A549 (cell line): ENCODE results near the gene CTBP1. TPM values are rescaled to one million over a fixed set of nuclear protein-coding genes. Genes with fewer than 3 reads are reported as not detected.

Experiments used
- ATAC-seq, 2 experiments: fragments of 200-7000 bp in 1 of 2; fragments of >200 bp in 1 of 2; cut with Nextera tagmentation in 1 of 2; cut with Tn5 transposase in 1 of 2; 3 replicates each; pipeline versions ENCODE4 v1.8.0 to v1.9.1; 2018 to 2020; ENCODE audit warnings: mild to moderate bottlenecking in 1 of 2, moderate library complexity in 1 of 2
- CTCF ChIA-PET: fragments of 300-600 bp; sonication (Branson Sonifier 250); formaldehyde crosslinking; extraction: SDS; loops from one replicate; lab custom pipeline; 2021; ENCODE audit warnings: antibody characterized with exemption, inconsistent platforms; lab: Yijun Ruan, JAX
- POLR2A ChIA-PET: fragments of 350-600 bp; formaldehyde crosslinking; extraction: SDS; loops from one replicate; lab custom pipeline; 2021; ENCODE audit warnings: antibody characterized with exemption, inconsistent platforms; lab: Yijun Ruan, JAX
- DNase-seq, 2 experiments: peaks; one replicate each; pipeline versions ENCODE4 v3.0.0 to v3.0.0-alpha.2; 2011 to 2016; ENCODE audit warnings: low read depth in 1 of 2, low spot score in 1 of 2
- FAIRE-seq: peaks from 2 replicates; lab custom pipeline; 2011; peaks lifted over from hg19 to GRCh38; lab: Jason Lieb, UNC
- H3K27ac ChIP-seq, 2 experiments: fragments of >200 bp; sonication (Bioruptor Twin); formaldehyde crosslinking; 3 replicates each; pipeline ENCODE4 v1.5.1; 2016 to 2017
- H3K4me1 ChIP-seq: fragments of >200 bp; sonication (Bioruptor Twin); formaldehyde crosslinking; 3 replicates; pipeline ENCODE4 v1.6.1; 2016
- H3K4me2 ChIP-seq: fragments of >200 bp; sonication (Bioruptor Twin); formaldehyde crosslinking; 3 replicates; pipeline ENCODE4 v1.6.1; 2016
- H3K4me3 ChIP-seq: fragments of >200 bp; sonication (Bioruptor Twin); formaldehyde crosslinking; 3 replicates; pipeline ENCODE4 v1.5.1; 2016
- H3K9me3 ChIP-seq: fragments of >200 bp; sonication (Bioruptor Twin); formaldehyde crosslinking; 3 replicates; pipeline ENCODE4 v1.6.1; 2016
- CHD4 ChIP-seq: fragments of 200-600 bp; sonication (generic); IDR thresholded peaks from 2 replicates; pipeline ENCODE4 v1.6.1; 2016; ENCODE audit warnings: antibody characterized with exemption, mild to moderate bottlenecking, borderline replicate concordance
- CTCF ChIP-seq: fragments of >200 bp; sonication (Bioruptor Twin); formaldehyde crosslinking; IDR thresholded peaks from 3 replicates; pipeline ENCODE4 v1.5.1; 2016
- EHMT2 ChIP-seq: fragments of 200-600 bp; sonication (generic); IDR thresholded peaks from 2 replicates; pipeline ENCODE4 v1.6.1; 2016; ENCODE audit warnings: antibody characterized with exemption, low read depth, mild to moderate bottlenecking, moderate library complexity
- ELK1 ChIP-seq: fragments of 150-350 bp; IDR thresholded peaks from 2 replicates; pipeline ENCODE4 v1.6.1; 2014; ENCODE audit warnings: low read depth, mild to moderate bottlenecking, low read length
- ESRRA ChIP-seq: fragments of 150-350 bp; IDR thresholded peaks from 2 replicates; pipeline ENCODE4 v1.6.1; 2014; ENCODE audit warnings: mild to moderate bottlenecking, low read length, borderline replicate concordance
- FOSB ChIP-seq: fragments of 250-450 bp; sonication (Bioruptor Pico); IDR thresholded peaks from 2 replicates; pipeline ENCODE4 v1.5.0; 2020; ENCODE audit warnings: mild to moderate bottlenecking, moderate library complexity
- FOSL2 ChIP-seq, 2 experiments: fragments of 450-650 bp in 1 of 2; fragments of >200 bp in 1 of 2; sonication (Bioruptor Twin) in 1 of 2; formaldehyde crosslinking; IDR thresholded peaks; 2 replicates each; pipeline versions ENCODE4 v1.5.0 to v1.6.1; 2016 to 2020; ENCODE audit warnings: mild to moderate bottlenecking in 1 of 2, moderate library complexity in 1 of 2
- FOXS1 ChIP-seq: fragments of 250-450 bp; sonication (Bioruptor Pico); IDR thresholded peaks from 2 replicates; pipeline ENCODE4 v1.5.0; 2020; ENCODE audit warnings: mild to moderate bottlenecking, moderate library complexity
- HDAC2 ChIP-seq: fragments of 200-600 bp; sonication (generic); IDR thresholded peaks from 2 replicates; pipeline ENCODE4 v1.6.1; 2016
- HES2 ChIP-seq: fragments of >200 bp; sonication (Bioruptor Twin); formaldehyde crosslinking; IDR thresholded peaks from 2 replicates; pipeline ENCODE4 v1.6.1; 2016
- HEYL ChIP-seq: fragments of 250-450 bp; sonication (Bioruptor Pico); IDR thresholded peaks from 2 replicates; pipeline ENCODE4 v1.8.0; 2021; ENCODE audit warnings: mild to moderate bottlenecking, moderate library complexity
- HOXB13 ChIP-seq: fragments of 250-450 bp; sonication (Bioruptor Pico); IDR thresholded peaks from 2 replicates; pipeline ENCODE4 v1.5.0; 2020; ENCODE audit warnings: low read depth, mild to moderate bottlenecking, moderate library complexity
- JUNB ChIP-seq: fragments of >200 bp; sonication (Bioruptor Twin); formaldehyde crosslinking; IDR thresholded peaks from 2 replicates; pipeline ENCODE4 v1.6.1; 2016
- MAFK ChIP-seq: fragments of 450-650 bp; IDR thresholded peaks from 2 replicates; pipeline ENCODE4 v1.6.1; 2014; ENCODE audit not compliant: partially characterized antibody
- NFE2L2 ChIP-seq: fragments of 150-350 bp; conservative IDR thresholded peaks from 2 replicates; pipeline ENCODE4 v1.6.1; 2014; ENCODE audit warnings: low read length
- NPAS2 ChIP-seq: fragments of 250-450 bp; sonication (Bioruptor Pico); IDR thresholded peaks from 2 replicates; pipeline ENCODE4 v1.8.0; 2022; ENCODE audit warnings: mild to moderate bottlenecking, moderate library complexity, borderline replicate concordance
- PHF8 ChIP-seq: fragments of 200-600 bp; sonication (generic); IDR thresholded peaks from 2 replicates; pipeline ENCODE4 v1.6.1; 2016; ENCODE audit warnings: low read depth, mild to moderate bottlenecking, antibody characterized with exemption, moderate library complexity, borderline replicate concordance
- POLR2A ChIP-seq: IDR thresholded peaks from 2 replicates; pipeline ENCODE4 v1.6.1; 2012; ENCODE audit warnings: mild to moderate bottlenecking, low read length
- POLR2AphosphoS2 ChIP-seq: conservative IDR thresholded peaks from 2 replicates; pipeline ENCODE4 v1.6.1; 2012; ENCODE audit warnings: low read length, improper control_type of control experiment, inconsistent platforms
- RCOR1 ChIP-seq: fragments of 150-350 bp; IDR thresholded peaks from 2 replicates; pipeline ENCODE4 v1.6.1; 2014; ENCODE audit warnings: antibody characterized with exemption, low read length, low read depth
- RFX5 ChIP-seq: fragments of 450-650 bp; IDR thresholded peaks from 2 replicates; pipeline ENCODE4 v1.7.1; 2014; ENCODE audit warnings: antibody characterized with exemption, mild to moderate bottlenecking, moderate library complexity
- ZC3H11A ChIP-seq: fragments of 450-650 bp; IDR thresholded peaks from 2 replicates; pipeline ENCODE4 v1.6.1; 2014; ENCODE audit warnings: antibody characterized with exemption, mild to moderate bottlenecking
- ZSCAN20 ChIP-seq: fragments of 250-450 bp; sonication (Bioruptor Pico); IDR thresholded peaks from 2 replicates; pipeline ENCODE4 v1.8.0; 2022; ENCODE audit warnings: mild to moderate bottlenecking, moderate library complexity
- WGBS: methylation state at CpG from one replicate; pipeline ENCODE4 v1.1.6; 2017; ENCODE audit errors: missing lambda C conversion rate; 5-methylcytosine and 5-hydroxymethylcytosine counted together
- polyA plus RNA-seq, 4 experiments: library from polyadenylated mRNA; depleted of rRNA in 3 of 4; stranded (reverse); fragments of >200 nt; fragmentation: RNase III in 1 of 4; extraction: RNeasy Plus Mini Kit Qiagen cat#74134 plus additional on column Dnase treatment in 1 of 4; gene quantifications; 2 replicates in 3 of 4; 3 replicates in 1 of 4; pipeline ENCODE4 v1.2.3, GENCODE V29; 2011 to 2017
- TF ChIP-seq, protein P1 (sequence below): IDR thresholded peaks from 2 replicates; pipeline ENCODE4 v1.6.1; 2012; ENCODE audit warnings: low read depth, borderline replicate concordance

CTBP1 gene
- polyA plus RNA-seq, 2 of the 4 experiments (the other 2 are of a cell fraction), result 43.1 to 93.1 TPM

DNA sequence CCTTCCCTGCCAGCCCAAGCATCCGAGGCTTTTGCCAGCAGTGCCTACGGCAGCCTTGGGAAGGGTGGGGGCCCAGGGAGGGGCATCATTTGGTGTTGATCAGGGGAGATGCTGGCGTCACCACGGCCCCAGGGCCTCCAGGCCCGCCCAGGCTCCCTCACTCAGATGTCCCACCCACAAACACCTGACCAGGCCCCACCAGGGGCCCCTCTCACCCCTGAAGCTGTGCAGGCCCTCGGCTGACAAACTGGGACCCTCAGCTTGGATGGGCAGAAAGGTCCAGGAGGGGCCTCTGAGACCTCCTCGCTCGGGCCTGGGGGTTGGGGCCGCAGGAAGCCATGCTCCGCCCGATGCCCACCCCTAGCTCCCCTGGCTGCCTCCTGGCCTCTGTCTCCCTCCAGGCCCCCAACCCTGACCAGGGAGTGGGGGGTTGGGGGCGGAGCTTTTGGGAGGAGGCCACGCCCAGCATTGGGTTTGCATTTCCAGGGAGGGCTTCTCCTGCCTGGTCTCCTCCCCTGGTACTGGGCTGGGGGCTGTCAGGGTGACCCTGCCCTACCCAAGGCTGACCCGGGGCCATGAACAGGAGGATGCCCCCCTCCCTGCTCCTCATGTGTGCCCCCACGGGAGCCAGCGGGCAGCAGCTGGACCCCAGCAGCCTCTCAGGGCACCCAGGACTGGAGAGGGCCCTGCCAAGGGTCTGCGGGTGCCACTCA is 43.2 kb downstream of the CTBP1 start:
- FAIRE-seq (no peak), DNase-seq (no peak), ATAC-seq (no peak)
- ChIA-PET CTCF (interaction anchor here (1.1 kb wide), 1 partner anchor 39 kb away, joined by 3 read pairs; no protein-coding TSS in a partner anchor), POLR2A (no interaction called here)
- Histone ChIP-seq H3K9me3 (no peaks in the 10 kb centered on the region), H3K4me1 (no peaks in the 10 kb centered on the region), H3K4me3 (no peak overlapping the region), H3K27ac (no peak overlapping the region), H3K4me2 (no peak overlapping the region)
- whole genome bisulfite sequencing, result 100% methylated on average over 1 of the region's 17 CpGs
- TF ChIP-seq POLR2A (no peak), EHMT2 (no peak), ESRRA (no peak), FOXS1 (no peak), POLR2AphosphoS2 (no peak), FOSB (no peak), MAFK (no peak)

- TF ChIP-seq ELK1, result no peak
- no peak for TF ChIP-seq CHD4
- TF ChIP-seq RCOR1, result no peak
- no peak for TF ChIP-seq EHMT2
- no peak for TF ChIP-seq HES2
- TF ChIP-seq NFE2L2, result no peak
- no peak for TF ChIP-seq HOXB13 (CRISPR knock-in tag)
- 63% methylated on average over 18 of the region's 25 CpGs for WGBS
- ATAC-seq (no peak), DNase-seq (no peak), FAIRE-seq (no peak)
- ChIA-PET CTCF (interaction anchor here (1.1 kb wide), 1 partner anchor 38 kb away, joined by 3 read pairs; no protein-coding TSS in a partner anchor), POLR2A (no interaction called here)
- no peaks in the 10 kb centered on the region for H3K4me1 ChIP-seq
- H3K4me3 ChIP-seq, result no peak overlapping the region
- H3K4me2 ChIP-seq, result no peak overlapping the region
- no peak overlapping the region for H3K27ac ChIP-seq
- no peaks in the 10 kb centered on the region for H3K9me3 ChIP-seq
Observed at GRCh38 chr4:1204828-1205585, 43.9 kb downstream of the CTBP1 start.

GRCh38 chr4:1204286-1204827 is 44.6 kb downstream of the CTBP1 start:
- ChIA-PET POLR2A (no interaction called here), CTCF (no interaction called here)
- Histone ChIP-seq H3K27ac (no peak overlapping the region), H3K9me3 (no peaks in the 10 kb centered on the region), H3K4me1 (no peaks in the 10 kb centered on the region), H3K4me3 (no peak overlapping the region), H3K4me2 (no peak overlapping the region)
- WGBS, result 93% methylated on average over 21 of the region's 21 CpGs
- ATAC-seq, result no peak
- DNase-seq, result no peak
- no peak for FAIRE-seq
- TF ChIP-seq EHMT2, result no peak
- TF ChIP-seq ZC3H11A, result no peak
- no peak for TF ChIP-seq NPAS2
- TF ChIP-seq NFE2L2, result no peak
- TF ChIP-seq, protein P1, sequence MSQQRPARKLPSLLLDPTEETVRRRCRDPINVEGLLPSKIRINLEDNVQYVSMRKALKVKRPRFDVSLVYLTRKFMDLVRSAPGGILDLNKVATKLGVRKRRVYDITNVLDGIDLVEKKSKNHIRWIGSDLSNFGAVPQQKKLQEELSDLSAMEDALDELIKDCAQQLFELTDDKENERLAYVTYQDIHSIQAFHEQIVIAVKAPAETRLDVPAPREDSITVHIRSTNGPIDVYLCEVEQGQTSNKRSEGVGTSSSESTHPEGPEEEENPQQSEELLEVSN, result no peak
- no peak for TF ChIP-seq RCOR1
- no peak for TF ChIP-seq JUNB
- no peak for TF ChIP-seq PHF8
- no peak for TF ChIP-seq HEYL (CRISPR knock-in tag)
- TF ChIP-seq CTCF, result no peak
- TF ChIP-seq RFX5, result no peak
- TF ChIP-seq HDAC2, result no peak
- TF ChIP-seq FOSL2 (IDR thresholded peaks at IDR 0.05), result no peak
- TF ChIP-seq FOSL2 (CRISPR knock-in tag; IDR thresholded peaks at IDR 0.05), result no peak
- no peak for TF ChIP-seq POLR2A
- TF ChIP-seq ZSCAN20, result no peak
